NT2/D1 (cell line): ENCODE measurements around the gene RRAS.

ENCODE experiments used
- SUZ12 ChIP-seq: IDR thresholded peaks from 2 replicates; pipeline ENCODE4 v1.6.1; 2011; ENCODE audit not compliant: insufficient read length, insufficient read depth; ENCODE audit errors: extremely low read depth
- YY1 ChIP-seq: IDR thresholded peaks from 2 replicates; pipeline ENCODE4 v1.6.1; 2011; ENCODE audit not compliant: insufficient read length, insufficient read depth
- ZNF274 ChIP-seq: IDR thresholded peaks from 2 replicates; pipeline ENCODE4 v1.6.1; 2011; ENCODE audit warnings: mild to moderate bottlenecking, low read depth, low read length

DNA sequence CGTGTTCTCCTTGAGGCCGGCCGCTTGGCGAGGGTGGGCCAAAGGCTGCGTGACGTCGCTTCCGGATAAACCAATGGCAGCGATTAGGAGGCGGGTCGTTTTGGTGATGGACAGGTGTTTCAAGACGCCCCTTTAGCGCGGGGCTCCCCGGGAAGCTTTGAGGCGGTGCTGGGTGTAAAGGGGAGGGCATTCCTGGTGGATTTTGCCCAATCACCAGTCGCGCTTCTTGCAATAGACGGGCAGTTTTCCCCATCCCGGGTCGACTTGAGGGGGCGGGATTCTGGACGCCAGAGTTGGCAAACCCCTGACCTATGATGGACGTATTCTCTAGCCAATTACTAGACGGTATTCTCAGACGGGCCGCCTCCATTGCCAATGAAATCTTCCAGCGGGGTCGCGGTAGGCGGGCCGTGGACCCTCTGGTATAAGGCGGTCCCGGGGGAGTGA, 36.9 kb upstream of the RRAS start:
- TF ChIP-seq YY1 (no peak), SUZ12 (no peak), ZNF274 (no peak)
